MM.1S (cell line): ENCODE results near the gene WHAMM.

Experiments
- CTCF ChIP-seq: fragments of 300-600 bp; sonication (generic); IDR thresholded peaks from 2 replicates; pipeline ENCODE4 v1.5.1; 2016; ENCODE audit warnings: antibody characterized with exemption, low read length, mixed read lengths
- EZH2 ChIP-seq: fragments of 300-600 bp; sonication (generic); optimal IDR thresholded peaks from 2 replicates; pipeline ENCODE3; 2017; ENCODE audit warnings: low read depth, mild to moderate bottlenecking, antibody characterized with exemption, low read length, mixed read lengths
- EZH2phosphoT487 ChIP-seq: fragments of 300-600 bp; sonication (generic); IDR thresholded peaks from 2 replicates; pipeline ENCODE4 v1.6.1; 2018; ENCODE audit warnings: antibody characterized with exemption, low read length

DNA sequence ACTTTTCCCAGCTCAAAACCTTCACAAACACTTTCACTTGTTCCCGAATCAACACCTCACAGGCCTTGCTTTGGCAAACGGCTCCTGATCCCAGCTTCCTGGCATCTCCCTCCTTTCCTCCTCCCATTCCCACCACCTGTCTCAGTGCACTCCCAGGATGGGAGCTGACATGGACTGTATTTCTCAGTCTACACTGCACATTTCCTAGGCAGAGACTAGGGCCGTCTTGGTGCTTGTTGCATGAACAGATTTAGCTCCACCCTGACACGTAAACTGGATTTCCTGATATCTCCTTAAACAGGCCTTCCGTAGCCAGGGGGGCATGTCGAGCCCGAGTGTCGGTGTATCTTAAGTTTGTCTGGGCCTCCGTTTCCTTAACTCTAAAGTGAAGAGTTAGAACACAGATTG lies 790 bp upstream of the WHAMM start:
- TF ChIP-seq CTCF (no peak), EZH2phosphoT487 (no peak), EZH2 (no peak)
